ENCODE measurements around the gene YAE1.

GRCh38 chr7:39567294-39567693 lies 1.1 kb downstream of the YAE1 start:
- TF ChIP-seq SUZ12 (IDR thresholded peaks at IDR 0.05; ENCODE audit: extremely low read depth, insufficient read depth, insufficient read length) (no peak), ZNF274 (IDR thresholded peaks at IDR 0.05; ENCODE audit: low read depth, low read length) (no peak), YY1 (IDR thresholded peaks at IDR 0.05; ENCODE audit: insufficient read depth, insufficient read length) (no peak)
